GM19351 (cell line): ENCODE results near the gene KPNA1.

Experiments
- ATAC-seq: cut with Tn5 transposase; IDR thresholded peaks from one replicate; pipeline ENCODE4 v1.9.1; 2021; ENCODE audit warnings: mild to moderate bottlenecking, moderate library complexity; ENCODE audit not compliant: unreplicated experiment

The KPNA1 gene

DNA sequence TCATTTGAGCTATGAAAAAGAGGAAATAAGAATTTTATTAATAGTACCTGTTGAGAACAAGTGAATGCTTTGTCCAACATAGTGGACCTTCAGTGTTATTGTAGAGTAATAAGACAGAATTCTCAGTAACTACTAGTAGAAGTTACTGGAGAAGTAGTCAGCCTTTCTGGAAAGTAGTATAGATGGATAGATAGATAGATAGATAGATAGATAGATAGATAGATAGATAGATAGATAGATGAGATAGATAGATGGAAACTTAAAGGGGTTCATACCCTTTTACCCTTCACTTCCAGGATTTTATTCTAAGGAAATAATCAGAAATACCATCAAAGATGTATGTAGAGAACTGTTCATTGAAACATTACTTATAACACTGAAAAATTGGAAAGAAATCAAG lies 125.5 kb downstream of the KPNA1 start:
- ATAC-seq = no peak

DNA sequence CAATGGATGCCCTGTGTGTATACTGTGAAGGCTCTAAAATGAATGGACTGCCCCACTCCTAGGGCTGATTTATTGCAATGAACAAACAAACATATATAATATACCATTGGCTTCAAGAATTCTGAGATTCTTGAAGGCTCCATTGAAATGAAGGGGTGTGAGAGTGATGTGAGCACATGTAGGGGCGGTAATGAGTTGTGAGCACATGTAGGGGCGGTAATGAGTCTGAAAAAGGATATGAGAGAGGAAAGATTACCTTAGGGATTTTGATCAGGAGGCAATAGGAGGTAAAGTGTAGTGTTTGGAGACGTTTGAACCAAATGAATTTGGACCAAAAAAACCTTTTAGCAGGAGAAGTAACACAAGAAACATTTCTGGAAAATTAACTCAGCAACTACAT lies 127.0 kb downstream of the KPNA1 start:
- no peak for ATAC-seq

DNA sequence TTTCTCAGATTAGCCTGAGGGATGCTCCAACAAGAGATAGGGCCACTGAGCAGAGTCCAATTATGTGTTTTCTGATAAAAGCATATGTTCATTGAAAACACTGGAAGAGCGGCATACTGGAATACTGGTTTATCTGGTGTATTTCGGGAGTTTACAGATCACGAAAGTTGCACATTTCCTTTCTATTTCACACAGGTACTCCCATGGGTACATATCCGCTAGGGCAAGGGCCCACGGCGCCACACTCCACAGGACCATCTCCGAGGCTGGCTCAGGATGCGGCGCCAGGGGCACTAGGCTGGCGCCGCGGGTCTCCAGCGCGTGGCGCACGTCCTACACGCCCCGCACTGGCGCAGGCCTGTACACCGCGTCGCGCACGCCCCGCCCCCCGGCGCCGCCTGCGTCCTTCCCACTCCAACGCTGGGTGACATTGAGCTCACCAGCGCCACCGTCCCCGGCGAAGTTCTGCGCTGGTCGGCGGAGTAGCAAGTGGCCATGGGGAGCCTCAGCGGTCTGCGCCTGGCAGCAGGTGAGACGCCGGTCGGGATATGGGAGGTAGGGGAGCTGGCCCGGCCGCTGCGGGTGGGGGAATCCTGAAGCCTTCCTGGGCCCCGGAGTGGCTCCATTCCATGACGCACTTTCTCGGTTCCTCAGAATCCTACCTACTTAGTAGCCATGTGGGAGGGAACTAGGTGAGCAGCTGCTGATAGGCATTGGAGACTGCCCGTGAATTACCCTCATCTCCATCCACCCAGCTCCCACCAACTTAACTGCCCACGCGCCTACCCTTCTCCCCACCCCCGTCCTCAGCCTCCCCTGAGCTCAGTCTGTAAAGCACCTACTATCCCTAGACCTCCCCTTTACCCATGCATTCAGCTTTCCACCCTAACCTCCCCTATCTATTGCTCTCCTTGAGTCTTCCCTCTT lies 130.7 kb downstream of the KPNA1 start, which contains the start of gene FAM162A:
FAM162A (plus strand) TSS at position 412 of the 927 bp plus-strand sequence; CDS start at position 496, 84 bp downstream.
- ATAC-seq = peak; percentile 94

DNA sequence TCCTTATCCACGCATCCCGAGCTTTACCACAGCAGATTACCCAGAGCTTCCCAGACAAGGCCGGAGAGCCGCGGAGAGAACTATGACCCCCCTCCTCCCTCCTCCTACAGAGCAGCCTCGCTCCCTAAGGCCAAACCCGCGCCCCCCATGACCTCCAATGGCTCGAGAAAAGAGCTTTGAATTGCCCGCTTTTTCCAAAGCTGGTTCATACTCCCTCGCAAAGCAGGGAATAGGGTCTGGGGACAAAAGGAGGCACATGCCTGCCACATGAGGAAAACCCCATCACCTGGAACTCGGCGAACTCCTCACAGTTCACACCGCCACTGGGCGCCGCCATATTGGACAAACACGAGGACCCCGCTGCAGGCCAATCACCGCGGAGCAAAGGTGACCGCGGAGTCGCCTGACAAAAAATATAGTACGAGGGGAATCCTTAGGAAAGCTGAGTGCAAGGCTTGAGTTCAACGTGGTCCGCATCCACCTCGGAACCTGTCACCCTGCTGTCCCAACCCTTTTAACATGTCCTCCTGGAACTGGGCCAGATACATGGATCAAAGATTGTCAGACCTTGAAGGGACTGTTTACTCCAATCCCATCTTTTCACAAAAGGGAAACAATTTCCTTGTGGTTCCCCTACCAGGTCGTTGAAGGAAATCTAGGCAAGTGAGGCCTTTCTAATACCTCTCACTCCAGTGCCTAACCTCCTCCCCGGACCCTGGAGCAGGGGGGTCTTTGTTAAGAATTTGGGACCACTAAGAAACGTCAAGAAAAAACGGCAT lies 131.7 kb downstream of the KPNA1 start, which contains the start of gene MIX23:
MIX23 (minus strand) TSS at position 344 of the 779 bp plus-strand sequence; CDS start at position 337, 7 bp downstream.
- peak; percentile 39 for ATAC-seq

DNA sequence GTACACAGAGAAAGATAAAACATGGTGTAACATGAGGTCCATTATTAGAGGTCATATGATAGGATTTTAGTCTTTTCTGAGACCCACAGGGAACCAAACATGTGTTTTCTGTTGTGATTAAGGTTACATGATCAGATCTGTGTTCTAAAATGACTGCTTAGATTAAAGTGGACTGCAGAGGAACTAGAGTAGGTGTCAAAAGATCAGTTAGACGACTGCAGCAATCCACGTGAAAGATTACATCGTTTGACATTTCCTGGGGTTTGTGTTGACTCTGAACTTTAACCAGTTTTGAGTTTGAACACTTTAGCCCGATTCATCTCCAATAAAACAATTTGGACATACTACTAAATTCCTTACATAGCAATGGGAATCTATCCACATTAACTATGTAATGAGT lies 136.8 kb downstream of the KPNA1 start:
- ATAC-seq = no peak

DNA sequence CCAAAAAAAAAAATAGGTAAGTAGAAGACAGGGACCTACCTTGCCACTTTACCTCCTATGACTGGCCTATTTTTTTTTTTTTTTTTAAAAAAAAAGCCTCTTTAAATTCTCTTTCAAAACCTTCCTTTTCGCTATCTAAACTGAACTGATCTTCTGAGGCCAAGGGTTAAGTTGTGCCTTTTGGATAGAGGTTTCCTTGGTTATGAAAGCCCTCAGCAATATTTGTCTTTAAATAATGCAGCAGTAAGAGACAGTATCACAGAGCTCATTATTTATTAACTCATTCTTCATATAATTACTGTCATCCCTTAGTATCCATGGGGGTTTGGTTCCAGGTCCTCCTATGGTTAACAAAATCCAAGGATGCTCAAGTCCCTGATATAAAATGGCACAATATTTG lies 140.7 kb downstream of the KPNA1 start:
- no peak for ATAC-seq
